Caco-2 (cell line): ENCODE measurements around the gene MYL7. TPM values are rescaled to one million over a fixed set of nuclear protein-coding genes. Genes with fewer than 3 reads are reported as not detected.
A peak's percentile ranks its signal among the peaks of the same experiment; 100 is the strongest.

Experiments
- BruUV-seq: library from RNA; stranded (reverse); fragments of 400-500 nt; replicated peaks from 2 replicates; lab custom pipeline; 2021; lab: Mats Ljungman, UMichigan
- CTCF ChIA-PET: fragments of 300-600 bp; sonication (Branson Sonifier 250); formaldehyde crosslinking; loops from one replicate; lab custom pipeline; 2022; ENCODE audit warnings: antibody characterized with exemption; lab: Charles Lee
- POLR2A ChIA-PET: fragments of 300-600 bp; sonication (Branson Sonifier 250); formaldehyde crosslinking; loops from one replicate; lab custom pipeline; 2022; ENCODE audit warnings: antibody characterized with exemption; lab: Charles Lee
- DNase-seq, 2 experiments: peaks; one replicate each; pipeline versions ENCODE4 v3.0.0 to v3.0.0-alpha.2; 2020 to 2022
- H3K27me3 ChIP-seq: replicated peaks from 2 replicates; pipeline ENCODE4 v1.6.0; 2011; ENCODE audit warnings: low read length; ENCODE audit not compliant: control insufficient read depth, insufficient read depth
- H3K36me3 ChIP-seq: 2 replicates; pipeline ENCODE4 v1.5.1; 2011; ENCODE audit warnings: low read length; ENCODE audit not compliant: control insufficient read depth, insufficient read depth
- H3K4me1 ChIP-seq: fragments of 250-450 bp; sonication (Bioruptor Pico); 2 replicates; pipeline ENCODE4 v1.5.1; 2020; ENCODE audit warnings: mild to moderate bottlenecking
- H3K4me3 ChIP-seq: 2 replicates; pipeline ENCODE4 v1.5.1; 2011; ENCODE audit warnings: low read depth, mild to moderate bottlenecking, control low read depth, low read length
- H3K9me3 ChIP-seq: fragments of 250-450 bp; sonication (Bioruptor Pico); 2 replicates; pipeline ENCODE4 v1.5.1; 2020; ENCODE audit warnings: mild to moderate bottlenecking, moderate library complexity
- H3K27ac Mint-ChIP-seq: one replicate; pipeline ENCODE4 v1.8.0; 2022; ENCODE audit warnings: mixed read lengths; ENCODE audit not compliant: unreplicated experiment
- H3K27me3 Mint-ChIP-seq: one replicate; pipeline ENCODE4 v1.8.0; 2022; ENCODE audit warnings: mixed read lengths; ENCODE audit not compliant: insufficient read depth, unreplicated experiment
- H3K36me3 Mint-ChIP-seq: one replicate; pipeline ENCODE4 v1.8.0; 2022; ENCODE audit warnings: mild to moderate bottlenecking, mixed read lengths; ENCODE audit not compliant: insufficient read depth, unreplicated experiment
- H3K4me1 Mint-ChIP-seq: one replicate; pipeline ENCODE4 v1.8.0; 2022; ENCODE audit warnings: low read depth, mixed read lengths; ENCODE audit not compliant: unreplicated experiment
- H3K4me3 Mint-ChIP-seq: one replicate; pipeline ENCODE4 v1.8.0; 2022; ENCODE audit warnings: mild to moderate bottlenecking, moderate library complexity, mixed read lengths; ENCODE audit not compliant: unreplicated experiment
- H3K9me3 Mint-ChIP-seq: one replicate; pipeline ENCODE4 v1.8.0; 2022; ENCODE audit warnings: mixed read lengths; ENCODE audit not compliant: unreplicated experiment
- CTCF ChIP-seq, 2 experiments: fragments of 200-600 bp in 1 of 2; IDR thresholded peaks; 1 replicate in 1 of 2; 2 replicates in 1 of 2; pipeline versions ENCODE4 v1.5.1 to v1.8.0; 2011 to 2022; ENCODE audit warnings: antibody characterized with exemption in 1 of 2, control low read depth in 1 of 2, inconsistent platforms in 1 of 2, low read depth in 1 of 2, low read length in 1 of 2, mild to moderate bottlenecking in 1 of 2, moderate library complexity in 1 of 2; ENCODE audit not compliant: insufficient read depth in 1 of 2, severe bottlenecking in 1 of 2, unreplicated experiment in 1 of 2
- intact Hi-C: fragments of 100-400 bp; cut with micrococcal nuclease; formaldehyde crosslinking; loops from one replicate; pipeline ENCODE4 v1.10.0; 2022; ENCODE audit not compliant: unreplicated experiment
- total RNA-seq: library from RNA; stranded (reverse); gene quantifications from 2 replicates; pipeline ENCODE4 v1.2.3, GENCODE V29; 2022

Gene MYL7
- total RNA-seq, 1 experiment from 2014 or later = 16.2 TPM

DNA sequence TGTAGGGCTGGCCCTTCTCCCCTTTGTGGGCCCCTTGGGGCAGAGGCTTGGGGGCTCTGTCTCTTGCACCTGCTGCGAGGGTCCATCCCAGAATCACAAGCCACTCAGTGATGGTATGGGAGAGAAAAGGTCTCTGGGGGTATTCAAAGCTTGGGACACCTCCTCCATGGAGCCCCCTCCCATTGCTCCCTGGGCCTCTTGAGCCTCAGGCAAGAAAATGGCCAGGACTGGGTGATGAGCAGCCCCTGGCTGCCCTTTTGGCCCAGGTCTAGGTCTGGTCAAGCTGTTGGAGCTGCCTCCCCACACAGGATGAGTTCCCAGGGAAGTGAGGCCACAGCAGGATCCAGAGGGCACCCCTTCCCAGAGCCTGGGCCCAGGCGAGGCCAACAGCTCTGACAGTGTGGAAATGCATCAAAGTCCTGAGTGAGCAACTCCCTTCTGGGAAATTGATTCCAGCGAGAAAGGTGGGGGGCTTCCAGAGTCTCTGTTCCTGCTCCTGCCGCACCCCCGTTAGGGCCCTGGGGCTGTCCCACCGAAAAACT is 3.4 kb upstream of the MYL7 start:
- ChIA-PET POLR2A (no interaction called here), CTCF (no interaction called here)
- peaks cover 7% of the 10 kb centered on the region for H3K4me1 Mint-ChIP-seq
- no peaks in the 10 kb centered on the region for H3K36me3 Mint-ChIP-seq
- no peaks in the 10 kb centered on the region for H3K27me3 Mint-ChIP-seq
- Histone ChIP-seq H3K4me3 (no peak overlapping the region), H3K4me1 (peaks cover 7% of the 10 kb centered on the region), H3K27me3 (no peaks in the 10 kb centered on the region), H3K36me3 (no peaks in the 10 kb centered on the region), H3K9me3 (no peaks in the 10 kb centered on the region)
- H3K27ac Mint-ChIP-seq = no peak overlapping the region
- TF ChIP-seq CTCF (IDR thresholded peaks at IDR 0.05; ENCODE audit: insufficient read depth in 1 of 2, low read depth in 1 of 2, low read length in 1 of 2, severe bottlenecking in 1 of 2, unreplicated experiment in 1 of 2) = no peak
- intact Hi-C loops = no loop called here
- no peaks in the 10 kb centered on the region for H3K9me3 Mint-ChIP-seq
- no peak overlapping the region for H3K4me3 Mint-ChIP-seq
- DNase-seq = peak in 1 of 2 experiments; percentile 33
- BruUV-seq = no TSS peak

DNA sequence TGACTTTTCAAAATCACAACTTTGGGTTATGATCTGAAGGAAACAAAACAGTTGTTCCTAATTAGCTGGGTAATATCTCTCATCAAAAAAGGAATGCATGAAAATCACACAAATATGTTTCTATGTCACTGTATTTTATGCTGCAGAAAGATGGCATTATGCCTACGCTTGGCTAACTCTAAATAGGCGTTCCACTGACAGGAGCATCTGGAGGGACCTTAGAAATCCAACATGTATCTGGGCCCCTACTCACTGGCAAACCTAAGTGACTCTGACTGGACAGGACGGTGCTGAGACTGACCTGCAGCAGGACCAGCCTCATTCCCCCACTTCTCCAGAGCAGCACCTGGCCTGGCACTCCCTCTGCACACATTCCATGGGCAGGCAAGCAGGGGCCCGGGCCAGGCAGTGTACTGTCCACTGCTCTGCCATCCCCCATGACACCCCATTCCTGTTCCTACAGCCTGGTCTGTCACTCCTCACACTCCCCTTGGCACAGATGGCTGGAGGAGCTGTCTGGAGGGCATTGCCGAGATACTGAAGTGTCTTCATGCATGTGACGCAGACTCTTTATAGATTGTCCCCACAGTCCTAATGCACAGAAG is 2.6 kb upstream of the MYL7 start:
- peaks cover 7% of the 10 kb centered on the region for H3K4me1 ChIP-seq
- ChIA-PET POLR2A (no interaction called here), CTCF (no interaction called here)
- no peaks in the 10 kb centered on the region for H3K27me3 ChIP-seq
- no peaks in the 10 kb centered on the region for H3K36me3 Mint-ChIP-seq
- H3K36me3 ChIP-seq = no peaks in the 10 kb centered on the region
- peak in 1 of 2 experiments; percentile 10 for DNase-seq
- H3K4me3 ChIP-seq = no peak overlapping the region
- intact Hi-C loops = no loop called here
- no peaks in the 10 kb centered on the region for H3K27me3 Mint-ChIP-seq
- no peaks in the 10 kb centered on the region for H3K9me3 Mint-ChIP-seq
- H3K4me1 Mint-ChIP-seq = peaks cover 7% of the 10 kb centered on the region
- no peak overlapping the region for H3K4me3 Mint-ChIP-seq
- no peak for TF ChIP-seq CTCF (IDR thresholded peaks at IDR 0.05; ENCODE audit: insufficient read depth in 1 of 2, low read depth in 1 of 2, low read length in 1 of 2, severe bottlenecking in 1 of 2, unreplicated experiment in 1 of 2)
- H3K9me3 ChIP-seq = no peaks in the 10 kb centered on the region
- no TSS peak for BruUV-seq
- no peak overlapping the region for H3K27ac Mint-ChIP-seq

DNA sequence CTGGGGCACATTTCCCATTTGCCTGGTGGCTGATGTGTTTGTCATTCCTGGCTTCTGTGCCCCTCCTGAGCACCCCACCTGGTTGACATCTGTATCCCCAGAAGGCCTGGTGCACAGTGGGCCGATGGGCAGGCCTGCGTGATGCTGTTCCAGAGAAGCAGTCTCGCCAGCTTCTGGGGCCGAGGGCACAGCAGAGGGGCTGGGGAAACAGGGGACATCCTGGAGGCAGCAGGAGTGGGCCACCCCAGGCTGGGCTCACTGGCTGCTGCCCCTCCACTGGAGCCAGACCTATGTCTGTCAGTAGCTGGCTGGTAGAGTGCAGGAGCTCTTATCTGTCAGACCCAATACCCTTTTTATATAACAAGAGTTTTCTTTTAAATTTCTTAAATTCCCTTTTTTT is 896 bp upstream of the MYL7 start:
- ChIA-PET POLR2A (no interaction called here), CTCF (interaction anchor here (1.2 kb wide), 1 partner anchor 11 kb away, joined by 8 read pairs; no protein-coding TSS in a partner anchor)
- no peaks in the 10 kb centered on the region for H3K27me3 ChIP-seq
- no peak overlapping the region for H3K4me3 Mint-ChIP-seq
- no peaks in the 10 kb centered on the region for H3K36me3 Mint-ChIP-seq
- no peaks in the 10 kb centered on the region for H3K9me3 Mint-ChIP-seq
- no peak for TF ChIP-seq CTCF (IDR thresholded peaks at IDR 0.05; ENCODE audit: insufficient read depth in 1 of 2, low read depth in 1 of 2, low read length in 1 of 2, severe bottlenecking in 1 of 2, unreplicated experiment in 1 of 2)
- no TSS peak for BruUV-seq
- no peaks in the 10 kb centered on the region for H3K9me3 ChIP-seq
- H3K4me1 ChIP-seq = peaks cover 7% of the 10 kb centered on the region
- H3K4me3 ChIP-seq = no peak overlapping the region
- intact Hi-C loops = no loop called here
- H3K36me3 ChIP-seq = no peaks in the 10 kb centered on the region
- DNase-seq = no peak
- no peak overlapping the region for H3K27ac Mint-ChIP-seq
- no peaks in the 10 kb centered on the region for H3K27me3 Mint-ChIP-seq
- H3K4me1 Mint-ChIP-seq = peaks cover 7% of the 10 kb centered on the region
